Calu3 (cell line): Measurements from ENCODE around the gene KIRREL3. TPM values are rescaled to one million over a fixed set of nuclear protein-coding genes. Genes with fewer than 3 reads are reported as not detected.
"Not testable (repeated sequence)": the region's sequence is repeated elsewhere in the genome, so short reads cannot be mapped to it uniquely, and the experiment has no call there.

Source experiments
- BruUV-seq: library from RNA; stranded (reverse); fragments of 400-500 nt; replicated peaks from 2 replicates; lab custom pipeline; 2021; lab: Mats Ljungman, UMichigan
- CTCF ChIA-PET: fragments of 300-600 bp; sonication (Branson Sonifier 250); formaldehyde crosslinking; loops from one replicate; lab custom pipeline; 2022; ENCODE audit warnings: antibody characterized with exemption; lab: Charles Lee
- DNase-seq: peaks from one replicate; pipeline ENCODE4 v3.0.0; 2022
- H3K27ac Mint-ChIP-seq: one replicate; pipeline ENCODE4 v1.8.0; 2022; ENCODE audit warnings: mixed read lengths; ENCODE audit not compliant: unreplicated experiment
- H3K27me3 Mint-ChIP-seq: one replicate; pipeline ENCODE4 v1.8.0; 2022; ENCODE audit warnings: mixed read lengths; ENCODE audit not compliant: unreplicated experiment
- H3K36me3 Mint-ChIP-seq: one replicate; pipeline ENCODE4 v1.8.0; 2022; ENCODE audit warnings: mild to moderate bottlenecking, moderate library complexity, mixed read lengths; ENCODE audit not compliant: insufficient read depth, unreplicated experiment
- H3K4me1 Mint-ChIP-seq: one replicate; pipeline ENCODE4 v1.8.0; 2022; ENCODE audit warnings: mild to moderate bottlenecking, low read depth, mixed read lengths; ENCODE audit not compliant: unreplicated experiment
- H3K4me3 Mint-ChIP-seq: one replicate; pipeline ENCODE4 v1.8.0; 2022; ENCODE audit warnings: mild to moderate bottlenecking, low read depth, moderate library complexity, mixed read lengths; ENCODE audit not compliant: unreplicated experiment
- H3K9me3 Mint-ChIP-seq: one replicate; pipeline ENCODE4 v1.8.0; 2022; ENCODE audit warnings: low read depth, mixed read lengths; ENCODE audit not compliant: unreplicated experiment
- intact Hi-C: fragments of 100-400 bp; cut with micrococcal nuclease; formaldehyde crosslinking; loops from one replicate; pipeline ENCODE4 v1.10.0; 2022; ENCODE audit not compliant: unreplicated experiment
- total RNA-seq: library from RNA; stranded (reverse); gene quantifications from 2 replicates; pipeline ENCODE4 v1.2.3, GENCODE V29; 2022
- TF ChIP-seq, protein P1 (sequence below): fragments of 200-600 bp; IDR thresholded peaks from one replicate; pipeline ENCODE4 v1.8.0; 2022; ENCODE audit warnings: antibody characterized with exemption; ENCODE audit not compliant: unreplicated experiment

KIRREL3 gene
- total RNA-seq, 1 experiment from 2014 or later: 0.26 TPM

- H3K4me1 Mint-ChIP-seq: peaks cover 11% of the 10 kb centered on the region
- H3K36me3 Mint-ChIP-seq: no peaks in the 10 kb centered on the region
- BruUV-seq: no TSS peak
- intact Hi-C loops: no loop called here
- no peaks in the 10 kb centered on the region for H3K9me3 Mint-ChIP-seq
- CTCF ChIA-PET: no interaction called here
- no peak for DNase-seq
- no peaks in the 10 kb centered on the region for H3K27me3 Mint-ChIP-seq
- TF ChIP-seq, protein P1, sequence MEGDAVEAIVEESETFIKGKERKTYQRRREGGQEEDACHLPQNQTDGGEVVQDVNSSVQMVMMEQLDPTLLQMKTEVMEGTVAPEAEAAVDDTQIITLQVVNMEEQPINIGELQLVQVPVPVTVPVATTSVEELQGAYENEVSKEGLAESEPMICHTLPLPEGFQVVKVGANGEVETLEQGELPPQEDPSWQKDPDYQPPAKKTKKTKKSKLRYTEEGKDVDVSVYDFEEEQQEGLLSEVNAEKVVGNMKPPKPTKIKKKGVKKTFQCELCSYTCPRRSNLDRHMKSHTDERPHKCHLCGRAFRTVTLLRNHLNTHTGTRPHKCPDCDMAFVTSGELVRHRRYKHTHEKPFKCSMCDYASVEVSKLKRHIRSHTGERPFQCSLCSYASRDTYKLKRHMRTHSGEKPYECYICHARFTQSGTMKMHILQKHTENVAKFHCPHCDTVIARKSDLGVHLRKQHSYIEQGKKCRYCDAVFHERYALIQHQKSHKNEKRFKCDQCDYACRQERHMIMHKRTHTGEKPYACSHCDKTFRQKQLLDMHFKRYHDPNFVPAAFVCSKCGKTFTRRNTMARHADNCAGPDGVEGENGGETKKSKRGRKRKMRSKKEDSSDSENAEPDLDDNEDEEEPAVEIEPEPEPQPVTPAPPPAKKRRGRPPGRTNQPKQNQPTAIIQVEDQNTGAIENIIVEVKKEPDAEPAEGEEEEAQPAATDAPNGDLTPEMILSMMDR: no peak
- H3K27ac Mint-ChIP-seq: no peak overlapping the region
- no peak overlapping the region for H3K4me3 Mint-ChIP-seq
Measured at GRCh38 chr11:126385991-126386728, 614.4 kb downstream of the KIRREL3 start.

- DNase-seq: no peak
- TF ChIP-seq, protein P1: no peak
- peaks cover 9% of the 10 kb centered on the region for H3K4me1 Mint-ChIP-seq
- H3K36me3 Mint-ChIP-seq: no peaks in the 10 kb centered on the region
- H3K4me3 Mint-ChIP-seq: no peak overlapping the region
- no peaks in the 10 kb centered on the region for H3K27me3 Mint-ChIP-seq
- H3K9me3 Mint-ChIP-seq: no peaks in the 10 kb centered on the region
- intact Hi-C loops: no loop called here
- H3K27ac Mint-ChIP-seq: no peak overlapping the region
- BruUV-seq: no TSS peak
- CTCF ChIA-PET: no interaction called here
Measured at GRCh38 chr11:126384449-126385070, 616.0 kb downstream of the KIRREL3 start.

DNA sequence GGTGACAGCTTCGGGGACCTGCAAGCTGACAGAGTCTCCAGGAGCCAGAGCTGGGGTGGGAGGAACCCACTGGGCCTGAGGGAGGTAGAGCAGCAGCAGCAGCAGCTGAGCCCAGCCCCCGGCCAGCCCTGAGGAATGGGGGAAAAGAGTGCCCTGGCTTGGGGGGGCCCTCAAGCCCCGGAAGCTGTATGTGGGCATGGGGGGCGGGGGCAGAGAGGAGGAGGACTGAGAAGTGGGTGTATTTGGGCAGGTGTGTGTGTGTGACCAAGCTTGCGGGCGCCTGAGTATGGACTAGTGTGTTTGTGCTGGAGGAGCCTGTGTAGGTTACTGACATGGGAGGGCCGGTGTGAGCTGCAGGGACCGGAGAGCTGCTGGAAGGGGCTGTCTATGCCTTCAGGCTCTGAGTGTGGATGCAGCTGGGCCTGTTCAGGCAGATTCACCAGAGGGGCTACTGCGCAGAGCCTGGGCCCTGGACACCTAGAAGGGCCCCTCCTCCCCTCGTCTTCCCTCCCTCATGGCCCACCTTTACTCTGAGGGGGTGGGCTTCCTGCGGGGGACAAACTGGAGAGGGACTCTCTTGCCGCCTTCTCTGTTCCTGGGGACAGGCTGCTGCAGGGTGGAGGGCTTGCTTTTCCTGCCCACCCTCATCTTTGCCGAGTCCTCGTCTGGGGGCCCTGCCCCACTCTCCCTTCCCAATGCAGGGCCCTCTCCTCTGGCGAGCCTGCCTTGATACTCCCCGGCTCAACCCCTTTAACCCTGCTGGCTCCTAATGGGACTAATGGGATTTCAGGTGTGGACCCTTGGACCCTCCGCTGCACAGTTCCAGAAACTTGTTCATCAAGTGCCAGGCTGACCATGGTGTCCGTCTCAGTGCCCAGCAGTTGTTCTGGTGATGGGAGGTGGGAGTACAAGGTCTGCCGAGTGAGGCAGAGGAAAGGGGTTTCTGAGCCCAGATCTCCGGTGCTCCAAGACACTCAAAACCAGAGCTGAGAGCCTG is 616.9 kb downstream of the KIRREL3 start:
- no peak for DNase-seq
- TF ChIP-seq, protein P1: no peak
- no TSS peak for BruUV-seq
- Mint-ChIP-seq H3K36me3 (no peaks in the 10 kb centered on the region), H3K9me3 (no peaks in the 10 kb centered on the region), H3K4me1 (peaks cover 9% of the 10 kb centered on the region), H3K4me3 (no peak overlapping the region), H3K27me3 (no peaks in the 10 kb centered on the region), H3K27ac (no peak overlapping the region)
- CTCF ChIA-PET: no interaction called here
- intact Hi-C loops: no loop called here

GRCh38 chr11:126382641-126383040 is 617.9 kb downstream of the KIRREL3 start:
- H3K36me3 Mint-ChIP-seq, H3K27ac Mint-ChIP-seq, DNase-seq, H3K4me1 Mint-ChIP-seq, H3K27me3 Mint-ChIP-seq, CTCF ChIA-PET, H3K9me3 Mint-ChIP-seq, intact Hi-C loops, BruUV-seq, H3K4me3 Mint-ChIP-seq: not testable (repeated sequence)

DNA sequence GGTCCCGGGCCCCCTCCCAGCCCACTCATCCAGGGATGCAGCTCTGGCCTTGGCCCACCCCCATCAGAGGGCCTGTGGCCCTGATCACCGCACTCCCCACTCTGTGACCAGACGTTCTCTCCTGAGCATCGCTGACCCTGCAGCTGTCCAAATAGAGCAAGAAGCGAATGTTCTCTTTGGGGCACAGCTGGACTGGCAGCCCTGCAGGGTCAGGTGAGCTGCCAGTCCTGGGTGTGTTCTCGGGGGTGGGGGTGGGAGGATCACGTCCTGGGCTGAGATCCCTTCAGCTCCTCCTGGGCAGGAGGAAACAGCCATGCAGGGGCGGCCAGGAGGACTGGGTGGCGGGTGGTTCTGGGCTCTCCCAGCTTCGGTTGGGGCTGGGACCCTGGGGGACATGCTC is 618.6 kb downstream of the KIRREL3 start:
- CTCF ChIA-PET, H3K27ac Mint-ChIP-seq, H3K36me3 Mint-ChIP-seq, H3K27me3 Mint-ChIP-seq, intact Hi-C loops, H3K4me3 Mint-ChIP-seq, DNase-seq, H3K4me1 Mint-ChIP-seq, H3K9me3 Mint-ChIP-seq, BruUV-seq: not testable (repeated sequence)
